B cell (primary cell): ENCODE measurements around the gene FBXO10.

Experiments used
- EZH2 ChIP-seq: IDR thresholded peaks from 2 replicates; pipeline ENCODE4 v1.6.1; 2012; ENCODE audit warnings: borderline replicate concordance, low read depth, mild to moderate bottlenecking, moderate library complexity, low read length; ENCODE audit not compliant: insufficient read depth, poor library complexity, severe bottlenecking
- TF ChIP-seq, protein P1 (sequence below): fragments of 200-600 bp; IDR thresholded peaks from one replicate; pipeline ENCODE4 v1.8.0; 2022; ENCODE audit warnings: antibody characterized with exemption, mild to moderate bottlenecking

DNA sequence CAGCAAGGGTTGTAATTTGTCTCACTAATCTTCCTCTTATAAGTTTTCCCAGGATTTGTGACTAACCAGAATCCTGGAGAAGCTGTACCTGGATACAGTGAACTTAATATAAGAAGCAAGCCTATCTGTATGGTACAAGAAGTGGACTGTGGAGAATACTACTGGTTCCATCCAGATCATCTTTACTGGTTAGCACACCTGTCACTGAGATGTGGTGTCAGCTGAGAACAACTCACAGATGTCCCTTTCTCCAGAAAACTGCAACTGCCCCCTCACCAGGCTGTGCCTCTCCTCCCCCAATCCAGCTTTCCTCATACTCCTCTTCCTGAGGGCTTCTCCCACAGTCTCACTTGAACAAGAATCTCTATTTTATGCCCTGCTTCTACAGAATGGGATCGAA lies 4.9 kb downstream of the FBXO10 start:
- TF ChIP-seq, protein P1, sequence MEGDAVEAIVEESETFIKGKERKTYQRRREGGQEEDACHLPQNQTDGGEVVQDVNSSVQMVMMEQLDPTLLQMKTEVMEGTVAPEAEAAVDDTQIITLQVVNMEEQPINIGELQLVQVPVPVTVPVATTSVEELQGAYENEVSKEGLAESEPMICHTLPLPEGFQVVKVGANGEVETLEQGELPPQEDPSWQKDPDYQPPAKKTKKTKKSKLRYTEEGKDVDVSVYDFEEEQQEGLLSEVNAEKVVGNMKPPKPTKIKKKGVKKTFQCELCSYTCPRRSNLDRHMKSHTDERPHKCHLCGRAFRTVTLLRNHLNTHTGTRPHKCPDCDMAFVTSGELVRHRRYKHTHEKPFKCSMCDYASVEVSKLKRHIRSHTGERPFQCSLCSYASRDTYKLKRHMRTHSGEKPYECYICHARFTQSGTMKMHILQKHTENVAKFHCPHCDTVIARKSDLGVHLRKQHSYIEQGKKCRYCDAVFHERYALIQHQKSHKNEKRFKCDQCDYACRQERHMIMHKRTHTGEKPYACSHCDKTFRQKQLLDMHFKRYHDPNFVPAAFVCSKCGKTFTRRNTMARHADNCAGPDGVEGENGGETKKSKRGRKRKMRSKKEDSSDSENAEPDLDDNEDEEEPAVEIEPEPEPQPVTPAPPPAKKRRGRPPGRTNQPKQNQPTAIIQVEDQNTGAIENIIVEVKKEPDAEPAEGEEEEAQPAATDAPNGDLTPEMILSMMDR: no peak
- no peak for TF ChIP-seq EZH2
